GM19397 (cell line): ENCODE results near the gene GJD3.

Experiments
- ATAC-seq: cut with Tn5 transposase; IDR thresholded peaks from one replicate; pipeline ENCODE4 v1.9.1; 2021; ENCODE audit warnings: mild to moderate bottlenecking, moderate library complexity; ENCODE audit not compliant: unreplicated experiment

Gene GJD3

GRCh38 chr17:40326832-40327199, 37.7 kb downstream of the GJD3 start:
- no peak for ATAC-seq

- no peak for ATAC-seq
Measured at GRCh38 chr17:40326014-40326831, 38.3 kb downstream of the GJD3 start.

- ATAC-seq = no peak
Measured at GRCh38 chr17:40325156-40326013, 39.2 kb downstream of the GJD3 start.

GRCh38 chr17:40323391-40324381, 40.9 kb downstream of the GJD3 start:
- no peak for ATAC-seq

GRCh38 chr17:40322358-40323315, 41.9 kb downstream of the GJD3 start:
- ATAC-seq = peak; percentile 33

GRCh38 chr17:40321961-40322357, 42.6 kb downstream of the GJD3 start:
- no peak for ATAC-seq

- ATAC-seq = no peak
Measured at GRCh38 chr17:40321524-40321929, 43.0 kb downstream of the GJD3 start.

- no peak for ATAC-seq
Measured at GRCh38 chr17:40320756-40321523, 43.6 kb downstream of the GJD3 start.

- no peak for ATAC-seq
Measured at GRCh38 chr17:40319651-40320540, 44.6 kb downstream of the GJD3 start.

- no peak for ATAC-seq
Measured at GRCh38 chr17:40318830-40319391, 45.6 kb downstream of the GJD3 start.

- peak; percentile 64 for ATAC-seq
Measured at GRCh38 chr17:40317880-40318829, 46.4 kb downstream of the GJD3 start.

GRCh38 chr17:40317345-40317873, 47.1 kb downstream of the GJD3 start:
- no peak for ATAC-seq

GRCh38 chr17:40316571-40317344, 47.8 kb downstream of the GJD3 start:
- no peak for ATAC-seq

- ATAC-seq = no peak
Measured at GRCh38 chr17:40315678-40316570, 48.6 kb downstream of the GJD3 start.
